Measurements from ENCODE around the gene NAV2. TPM values are rescaled to one million over a fixed set of nuclear protein-coding genes. Genes with fewer than 3 reads are reported as not detected.

NAV2 gene
- total RNA-seq, 1 donor from 2014 or later, result 11.1 TPM

DNA sequence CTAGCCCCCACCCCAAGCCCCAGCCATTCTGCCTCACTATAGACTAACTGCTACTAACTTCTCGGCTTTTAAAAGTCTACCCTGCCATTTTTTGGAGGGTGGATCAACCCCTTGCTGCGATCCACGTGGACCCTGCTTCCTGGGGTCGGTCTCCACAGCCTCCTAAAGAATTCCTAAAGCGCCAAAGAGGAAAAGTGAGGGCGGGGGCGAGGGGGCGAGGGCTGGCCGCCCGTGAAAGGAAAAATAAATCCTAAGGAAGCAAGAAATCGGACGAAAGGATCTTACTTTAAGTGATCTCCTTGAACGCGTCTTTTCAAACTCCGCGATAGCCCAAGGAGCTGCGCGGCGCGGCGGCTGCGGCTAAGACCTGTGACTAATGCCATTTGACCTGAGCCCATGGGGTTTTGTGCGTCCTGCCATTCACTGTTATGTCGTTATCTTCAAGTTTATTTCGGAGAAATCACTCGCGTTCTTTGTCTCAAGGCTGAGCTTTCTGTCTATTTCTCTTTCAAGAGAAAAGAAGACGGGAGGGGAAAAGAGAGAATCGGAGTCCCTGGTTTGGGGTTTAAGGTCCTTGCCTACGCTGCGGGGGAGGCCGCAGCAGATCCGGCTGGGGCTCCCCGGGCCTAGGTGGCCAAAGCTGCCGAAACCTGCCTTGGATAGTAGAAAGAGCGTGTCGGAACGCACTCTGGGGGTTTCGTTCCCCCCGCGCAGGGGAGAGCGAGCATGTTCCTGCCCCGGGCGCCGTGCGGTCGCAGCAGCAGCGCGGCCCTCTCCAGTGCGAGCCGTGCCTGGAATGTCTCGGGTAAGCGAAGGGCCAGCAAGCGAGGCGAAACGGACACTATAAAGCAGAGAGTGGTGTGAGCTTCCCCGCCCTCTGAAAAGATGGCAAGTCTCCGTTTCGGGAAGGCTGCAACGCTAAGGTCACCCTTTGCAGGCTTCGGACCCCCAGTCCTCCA is 450.5 kb downstream of the NAV2 start:
- peaks cover 62% of the 10 kb centered on the region for H3K27me3 ChIP-seq (ENCODE audit: control insufficient read depth, insufficient read depth, low read length)

DNA sequence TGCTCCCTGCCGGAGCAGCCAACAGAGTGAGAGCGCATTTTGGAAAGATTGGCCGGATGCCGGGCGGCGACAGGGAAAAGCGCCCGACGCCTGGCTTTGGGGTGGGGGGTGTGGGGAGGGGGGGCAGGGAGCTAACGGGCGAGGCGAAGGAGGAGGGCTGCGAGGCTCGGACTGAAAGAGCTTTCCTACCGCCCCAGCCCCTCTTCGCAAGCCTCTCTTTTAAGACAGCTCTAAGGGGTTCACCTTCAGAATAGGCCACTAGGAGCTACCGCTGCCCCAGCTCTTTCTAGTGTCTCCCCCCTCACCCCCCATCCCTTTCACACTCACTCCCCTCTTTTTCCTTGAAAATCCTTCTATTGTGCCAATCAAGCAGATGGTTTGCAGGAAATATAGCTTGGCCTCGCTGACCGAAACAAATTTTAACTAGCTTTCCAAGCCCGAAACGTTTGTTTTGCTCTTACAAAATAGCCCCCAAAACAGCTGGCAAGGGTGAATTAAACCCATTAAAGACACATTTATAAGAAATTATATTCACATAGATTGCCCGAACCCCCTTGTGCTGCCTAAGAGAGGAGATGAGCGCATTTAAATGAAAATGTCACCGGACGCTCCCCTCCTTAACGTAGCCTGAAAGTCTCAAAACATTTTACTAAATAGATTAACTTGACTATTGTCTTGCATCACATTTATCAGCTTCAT is 451.3 kb downstream of the NAV2 start:
- TF ChIP-seq, protein P1, sequence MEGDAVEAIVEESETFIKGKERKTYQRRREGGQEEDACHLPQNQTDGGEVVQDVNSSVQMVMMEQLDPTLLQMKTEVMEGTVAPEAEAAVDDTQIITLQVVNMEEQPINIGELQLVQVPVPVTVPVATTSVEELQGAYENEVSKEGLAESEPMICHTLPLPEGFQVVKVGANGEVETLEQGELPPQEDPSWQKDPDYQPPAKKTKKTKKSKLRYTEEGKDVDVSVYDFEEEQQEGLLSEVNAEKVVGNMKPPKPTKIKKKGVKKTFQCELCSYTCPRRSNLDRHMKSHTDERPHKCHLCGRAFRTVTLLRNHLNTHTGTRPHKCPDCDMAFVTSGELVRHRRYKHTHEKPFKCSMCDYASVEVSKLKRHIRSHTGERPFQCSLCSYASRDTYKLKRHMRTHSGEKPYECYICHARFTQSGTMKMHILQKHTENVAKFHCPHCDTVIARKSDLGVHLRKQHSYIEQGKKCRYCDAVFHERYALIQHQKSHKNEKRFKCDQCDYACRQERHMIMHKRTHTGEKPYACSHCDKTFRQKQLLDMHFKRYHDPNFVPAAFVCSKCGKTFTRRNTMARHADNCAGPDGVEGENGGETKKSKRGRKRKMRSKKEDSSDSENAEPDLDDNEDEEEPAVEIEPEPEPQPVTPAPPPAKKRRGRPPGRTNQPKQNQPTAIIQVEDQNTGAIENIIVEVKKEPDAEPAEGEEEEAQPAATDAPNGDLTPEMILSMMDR (IDR thresholded peaks at IDR 0.05; ENCODE audit: insufficient read depth, low read length, severe bottlenecking), result no peak
- H3K4me3 ChIP-seq (ENCODE audit: low read depth, low read length), result no peak overlapping the region

More for the DNA sequence above, 450.5 kb downstream of the NAV2 start:
- DNase-seq (ENCODE audit: low read depth) (no peak), FAIRE-seq (no peak)
- Histone ChIP-seq H3K4me3 (ENCODE audit: low read depth, low read length) (no peak overlapping the region), H3K36me3 (ENCODE audit: control insufficient read depth, insufficient read depth, low read length) (no peaks in the 10 kb centered on the region)
- TF ChIP-seq, protein P1 (IDR thresholded peaks at IDR 0.05; ENCODE audit: insufficient read depth, low read length, severe bottlenecking), result no peak

More for the DNA sequence above, 451.3 kb downstream of the NAV2 start:
- FAIRE-seq (no peak), DNase-seq (ENCODE audit: low read depth) (no peak)
- Histone ChIP-seq H3K36me3 (ENCODE audit: control insufficient read depth, insufficient read depth, low read length) (no peaks in the 10 kb centered on the region), H3K27me3 (ENCODE audit: control insufficient read depth, insufficient read depth, low read length) (peaks cover 54% of the 10 kb centered on the region)

Measured in bronchial epithelial cell (primary cell).